Myometrial cell (primary cell): Measurements from ENCODE around the gene HOXD9. TPM values are rescaled to one million over a fixed set of nuclear protein-coding genes. Genes with fewer than 3 reads are reported as not detected.

ENCODE experiments used
- total RNA-seq: library from RNA; depleted of rRNA; stranded (reverse); fragments of >200 nt; gene quantifications from 2 replicates; pipeline ENCODE4 v1.2.3, GENCODE V29; 2015

The HOXD9 gene
- 3.2 and 5.8 TPM in 2 replicates for total RNA-seq

GRCh38 chr2:176122683-176123410 is at the start of gene HOXD9:
Gene HOXD9 (plus strand): TSS chr2:176122719. CDS start chr2:176122769, 50 bp downstream.

DNA sequence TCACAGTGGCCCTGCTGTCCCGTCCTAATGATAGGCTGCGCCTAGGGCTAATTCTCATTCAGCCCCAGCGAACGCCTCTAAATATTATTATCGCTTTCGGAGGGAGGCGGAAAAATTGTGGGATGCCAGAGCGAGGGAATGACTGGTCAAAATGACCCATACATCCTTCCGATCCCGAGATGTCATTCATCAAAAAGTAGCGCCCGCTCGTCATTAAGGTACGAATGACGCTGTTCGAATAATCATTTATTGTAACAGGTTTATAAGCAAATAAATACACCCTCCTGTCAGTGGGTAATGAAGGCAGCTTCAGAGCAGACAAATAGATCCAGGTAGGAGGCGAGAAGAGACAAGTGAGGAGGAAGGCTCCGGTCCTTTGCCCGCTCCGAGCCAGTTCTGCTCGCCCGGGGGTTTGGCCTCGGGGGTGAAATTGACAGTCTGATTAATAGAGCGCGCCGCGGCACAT is 38.7 kb upstream of the HOXD9 start, which contains the start of gene EVX2:
TSS of gene EVX2 (minus strand) at position 167 of the 466 bp plus-strand sequence. CDS start 186 bp downstream, outside the sequence.

DNA sequence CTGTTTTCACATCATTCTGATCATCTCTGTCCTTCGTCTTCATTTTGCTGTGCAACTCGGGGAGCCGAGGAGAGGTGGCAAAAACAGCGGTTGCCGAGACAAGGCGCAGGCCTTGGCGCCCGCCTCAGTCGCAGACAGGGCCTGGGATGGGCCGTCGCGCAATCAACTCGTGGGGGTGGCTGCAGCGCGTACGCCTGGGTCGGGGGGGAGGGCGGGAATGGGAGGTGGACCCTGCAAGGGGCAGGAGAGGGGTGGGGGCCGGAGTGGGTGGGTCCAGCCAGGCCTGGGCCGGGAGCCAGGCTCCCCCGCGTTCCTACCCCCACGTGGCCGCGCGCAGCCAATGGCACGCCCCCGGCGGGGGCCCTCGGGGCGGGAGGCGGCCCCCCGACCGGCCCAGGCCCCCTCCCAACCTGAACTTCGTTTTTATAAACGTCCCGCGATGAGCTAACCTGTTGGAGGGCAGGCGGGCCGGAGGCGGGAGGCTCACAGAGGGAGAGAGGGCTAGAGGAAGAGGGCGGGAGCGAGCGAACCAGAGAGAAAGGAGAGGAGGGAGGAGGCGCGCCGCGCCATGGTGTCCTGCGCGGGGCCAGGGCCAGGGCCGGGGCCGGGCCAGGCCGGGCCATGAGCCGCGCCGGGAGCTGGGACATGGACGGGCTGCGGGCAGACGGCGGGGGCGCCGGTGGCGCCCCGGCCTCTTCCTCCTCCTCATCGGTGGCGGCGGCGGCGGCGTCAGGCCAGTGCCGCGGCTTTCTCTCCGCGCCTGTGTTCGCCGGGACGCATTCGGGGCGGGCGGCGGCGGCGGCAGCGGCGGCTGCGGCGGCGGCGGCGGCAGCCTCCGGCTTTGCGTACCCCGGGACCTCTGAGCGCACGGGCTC is 30.0 kb upstream of the HOXD9 start, which contains the start of gene HOXD13:
TSS of gene HOXD13 (plus strand) at position 452 of the 875 bp plus-strand sequence. CDS start at position 622, 170 bp downstream.

DNA sequence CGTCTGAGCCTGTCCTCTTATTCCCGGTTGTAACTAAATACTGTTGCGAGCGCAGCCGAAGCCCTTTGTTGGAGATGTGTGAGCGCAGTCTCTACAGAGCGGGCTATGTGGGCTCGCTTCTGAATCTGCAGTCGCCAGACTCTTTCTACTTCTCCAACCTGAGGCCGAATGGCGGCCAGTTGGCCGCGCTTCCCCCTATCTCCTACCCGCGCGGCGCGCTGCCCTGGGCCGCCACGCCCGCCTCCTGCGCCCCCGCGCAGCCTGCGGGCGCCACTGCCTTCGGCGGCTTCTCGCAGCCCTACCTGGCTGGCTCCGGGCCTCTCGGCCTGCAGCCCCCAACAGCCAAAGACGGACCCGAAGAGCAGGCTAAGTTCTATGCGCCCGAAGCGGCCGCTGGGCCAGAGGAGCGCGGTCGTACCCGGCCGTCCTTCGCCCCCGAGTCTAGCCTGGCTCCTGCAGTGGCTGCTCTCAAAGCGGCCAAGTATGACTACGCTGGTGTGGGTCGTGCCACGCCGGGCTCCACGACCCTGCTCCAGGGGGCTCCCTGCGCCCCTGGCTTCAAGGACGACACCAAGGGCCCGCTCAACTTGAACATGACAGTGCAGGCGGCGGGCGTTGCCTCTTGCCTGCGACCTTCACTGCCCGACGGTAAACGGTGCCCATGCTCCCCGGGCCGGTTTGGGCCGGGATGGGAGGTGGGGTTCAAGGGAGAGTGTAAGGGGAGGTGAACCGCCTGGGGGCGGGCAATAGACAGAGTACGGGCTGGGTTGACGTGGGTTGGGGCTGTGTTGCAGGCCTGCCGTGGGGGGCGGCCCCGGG is 22.6 kb upstream of the HOXD9 start, which contains the start of gene HOXD12:
TSS of gene HOXD12 (plus strand) at position 68 of the 819 bp plus-strand sequence. CDS start at position 75, 7 bp downstream.

DNA sequence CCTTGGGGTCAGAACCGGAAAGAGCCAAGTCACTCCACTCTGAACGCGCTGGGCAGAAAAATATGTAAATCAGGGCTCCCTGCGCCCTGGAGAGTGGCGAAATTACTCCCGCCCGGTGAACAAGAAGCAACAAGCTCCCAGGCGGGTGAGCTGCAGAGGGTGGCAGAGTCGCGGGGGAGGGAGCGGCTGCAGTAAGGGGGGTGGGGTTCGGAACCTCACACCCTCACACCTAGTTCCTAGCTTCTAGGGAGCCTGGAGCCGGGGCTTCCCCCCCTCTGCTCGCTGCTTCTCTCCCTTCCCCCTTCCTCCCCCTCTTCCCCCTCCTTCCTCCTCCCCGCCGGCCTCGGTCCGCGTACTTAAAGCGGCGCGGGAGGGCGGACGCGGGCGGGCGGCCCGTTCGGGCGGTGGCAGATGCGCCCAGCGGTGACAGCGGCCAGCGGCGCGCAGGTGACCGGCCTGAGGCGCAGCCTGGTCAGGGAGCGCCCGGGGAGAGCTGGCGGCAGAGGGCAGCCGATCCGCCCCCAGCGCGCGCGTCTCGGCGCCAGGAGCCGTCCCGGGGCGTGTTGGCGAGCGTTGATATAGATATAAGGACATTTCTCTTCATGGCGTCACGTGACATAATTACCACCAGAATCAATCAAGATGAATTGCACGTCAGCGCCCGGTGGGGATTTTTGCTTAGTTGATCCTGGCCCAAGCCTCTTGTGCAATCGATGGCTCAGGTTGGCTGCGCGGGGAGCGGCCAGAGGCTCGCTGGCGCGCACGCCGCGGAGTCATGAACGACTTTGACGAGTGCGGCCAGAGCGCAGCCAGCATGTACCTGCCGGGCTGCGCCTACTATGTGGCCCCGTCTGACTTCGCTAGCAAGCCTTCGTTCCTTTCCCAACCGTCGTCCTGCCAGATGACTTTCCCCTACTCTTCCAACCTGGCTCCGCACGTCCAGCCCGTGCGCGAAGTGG is 15.7 kb upstream of the HOXD9 start, which contains the start of gene HOXD11:
TSS of gene HOXD11 (plus strand) at position 700 of the 959 bp plus-strand sequence. CDS start at position 776, 76 bp downstream.

DNA sequence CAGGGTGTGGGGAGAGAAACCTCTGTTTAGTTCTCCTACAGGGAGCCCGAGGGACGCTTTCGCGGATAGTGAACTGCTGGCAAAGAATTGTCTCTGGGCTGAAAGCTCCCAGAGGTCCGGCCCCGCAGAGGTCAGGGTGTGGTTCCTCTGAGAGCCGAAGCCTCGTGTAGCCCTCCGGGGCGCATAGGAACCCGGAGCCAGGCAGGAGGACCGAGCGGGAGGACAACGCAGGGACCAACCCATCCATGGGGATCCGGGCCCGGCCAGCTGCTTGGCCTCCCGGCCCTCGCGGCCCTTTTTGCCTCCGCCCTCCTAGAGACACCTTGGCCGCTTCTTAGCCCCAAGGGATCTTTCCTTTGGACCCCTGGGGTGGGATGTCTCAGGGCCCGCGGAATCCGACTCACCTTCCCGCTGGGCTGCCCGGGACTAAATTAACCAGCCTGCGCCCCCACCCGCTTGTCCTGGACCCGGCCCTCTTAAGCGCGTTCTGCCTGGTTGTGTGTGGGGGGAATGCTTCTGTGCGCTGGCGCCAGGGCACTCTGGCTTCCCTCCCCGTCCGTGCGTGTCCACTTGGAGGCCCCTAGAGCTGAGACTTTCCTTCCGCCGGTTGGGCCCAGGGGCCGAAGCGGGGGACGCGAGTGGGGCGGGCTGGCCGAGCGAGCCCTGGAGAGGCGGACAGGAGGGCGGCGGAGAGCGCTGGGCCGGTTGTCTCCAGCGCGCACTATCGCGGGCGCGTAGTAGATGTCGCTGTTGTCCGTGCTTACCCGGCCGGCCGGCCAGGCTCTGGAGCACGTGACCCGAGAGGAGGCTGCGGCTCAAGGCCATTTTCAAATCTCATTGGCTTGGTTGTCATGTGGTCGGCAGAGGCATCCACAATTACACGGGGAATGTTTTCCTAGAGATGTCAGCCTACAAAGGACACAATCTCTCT is 6.4 kb upstream of the HOXD9 start, which contains the start of gene HOXD10:
TSS of gene HOXD10 (plus strand) at position 896 of the 931 bp plus-strand sequence. CDS start 56 bp downstream, outside the sequence.

DNA sequence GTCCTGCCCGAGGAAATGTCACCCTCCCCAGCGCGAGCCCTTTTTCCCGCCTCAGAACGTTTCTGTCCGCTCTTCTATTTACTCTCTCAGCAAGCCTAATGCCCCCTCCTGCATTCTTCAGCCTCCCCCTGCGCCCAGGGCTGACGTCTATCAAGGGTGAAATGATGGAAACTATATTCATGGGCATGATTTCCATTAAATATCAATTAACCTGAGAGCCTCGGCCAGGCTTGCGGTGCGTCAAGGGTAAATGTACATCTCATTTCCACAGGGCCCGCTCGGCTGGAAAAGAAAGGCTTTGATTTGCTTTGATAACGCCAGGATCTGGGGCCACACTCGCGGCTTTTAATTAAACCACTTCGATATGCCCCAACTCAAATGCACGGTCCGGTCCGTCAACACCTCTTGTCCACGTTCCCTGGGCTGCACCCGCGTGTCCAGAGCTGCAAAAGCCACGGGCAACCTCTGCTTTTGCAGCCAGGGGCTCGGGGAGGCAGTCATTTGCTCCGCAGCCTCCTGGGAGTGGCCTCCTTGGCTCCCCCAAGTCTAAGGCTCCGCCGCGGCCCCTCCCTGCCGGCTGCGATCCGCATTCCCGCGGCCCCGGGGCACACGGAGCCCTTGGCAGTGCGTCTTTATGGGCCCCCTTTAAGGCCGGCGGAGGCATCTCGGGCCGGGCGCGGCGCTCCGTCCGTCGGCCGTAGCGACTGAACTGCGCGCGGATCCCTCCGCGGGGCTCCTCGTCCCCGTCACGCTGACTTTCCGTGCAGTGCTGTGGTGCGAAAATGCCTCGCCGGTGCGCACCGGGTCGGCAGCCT is 6.7 kb downstream of the HOXD9 start, which contains the start of gene HOXD8:
TSS of gene HOXD8 (plus strand) at position 724 of the 815 bp plus-strand sequence. CDS start 662 bp downstream, outside the sequence.

DNA sequence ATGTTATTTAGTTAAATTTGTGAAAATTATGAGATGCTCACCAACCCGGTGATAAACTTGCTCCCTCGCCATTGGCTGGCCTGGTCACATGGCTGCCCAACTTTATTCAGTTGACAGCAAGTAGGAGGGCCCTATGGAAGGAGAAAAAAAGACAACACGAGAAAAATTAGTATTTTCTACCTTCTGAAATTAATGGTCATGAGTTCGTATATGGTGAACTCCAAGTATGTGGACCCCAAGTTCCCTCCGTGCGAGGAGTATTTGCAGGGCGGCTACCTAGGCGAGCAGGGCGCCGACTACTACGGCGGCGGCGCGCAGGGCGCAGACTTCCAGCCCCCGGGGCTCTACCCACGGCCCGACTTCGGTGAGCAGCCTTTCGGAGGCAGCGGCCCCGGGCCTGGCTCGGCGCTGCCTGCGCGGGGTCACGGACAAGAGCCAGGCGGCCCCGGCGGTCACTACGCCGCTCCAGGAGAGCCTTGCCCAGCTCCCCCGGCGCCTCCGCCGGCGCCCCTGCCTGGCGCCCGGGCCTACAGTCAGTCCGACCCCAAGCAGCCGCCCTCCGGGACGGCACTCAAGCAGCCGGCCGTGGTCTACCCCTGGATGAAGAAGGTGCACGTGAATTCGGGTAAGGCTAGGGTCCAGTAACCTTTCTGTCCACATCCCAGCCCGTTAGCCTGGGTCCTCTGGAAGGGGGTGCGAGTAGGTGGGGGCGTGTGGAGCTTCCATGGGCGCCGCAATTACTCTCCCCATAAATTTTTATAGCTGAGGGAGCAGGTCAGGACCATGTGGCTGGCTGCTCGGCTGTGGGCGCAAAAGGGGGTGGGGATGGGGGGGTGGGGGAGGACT is 29.1 kb downstream of the HOXD9 start, which contains the start of gene HOXD4:
TSS of gene HOXD4 (plus strand) at position 109 of the 846 bp plus-strand sequence. CDS start at position 193, 84 bp downstream.

GRCh38 chr2:176156807-176157498 is 34.4 kb downstream of the HOXD9 start, which contains the start of gene HOXD3:
Gene HOXD3 (plus strand): TSS chr2:176157307. CDS start chr2:176169115, 11,808 bp downstream.

Other genes with a start within 250 kb of the HOXD9 start
- gene LNPK, start 120.5 kb upstream of the HOXD9 start, total RNA-seq = 26.2 and 31.5 TPM in 2 replicates
- not detected in 2 replicates for gene EVX2, start 38.8 kb upstream of the HOXD9 start, total RNA-seq
- 0.29 and 0.53 TPM in 2 replicates for gene HOXD13, start 30.0 kb upstream of the HOXD9 start, total RNA-seq
- gene HOXD12, start 22.9 kb upstream of the HOXD9 start, total RNA-seq = not detected in 2 replicates
- gene HOXD11, start 15.4 kb upstream of the HOXD9 start, total RNA-seq = 6.6 and 9.4 TPM in 2 replicates
- gene HOXD10, start 5.9 kb upstream of the HOXD9 start, total RNA-seq = 2.0 and 3.4 TPM in 2 replicates
- 8.3 and 11.8 TPM in 2 replicates for gene HOXD8, start 7.0 kb downstream of the HOXD9 start, total RNA-seq
- 0.18 and 2.0 TPM in 2 replicates for gene HOXD4, start 28.8 kb downstream of the HOXD9 start, total RNA-seq
- gene HOXD3, start 34.6 kb downstream of the HOXD9 start, total RNA-seq = 0.18 and 1.7 TPM in 2 replicates
- not detected in 2 replicates for gene HOXD1, start 65.9 kb downstream of the HOXD9 start, total RNA-seq
- gene MTX2, start 146.7 kb downstream of the HOXD9 start, total RNA-seq = 34.7 and 42.1 TPM in 2 replicates